A549 (cell line): ENCODE results near the gene RBBP4. TPM values are rescaled to one million over a fixed set of nuclear protein-coding genes. Genes with fewer than 3 reads are reported as not detected.

ENCODE experiments used
- ATAC-seq, 2 experiments: fragments of 200-7000 bp in 1 of 2; fragments of >200 bp in 1 of 2; cut with Nextera tagmentation in 1 of 2; cut with Tn5 transposase in 1 of 2; 3 replicates each; pipeline versions ENCODE4 v1.8.0 to v1.9.1; 2018 to 2020; ENCODE audit warnings: mild to moderate bottlenecking in 1 of 2, moderate library complexity in 1 of 2
- CTCF ChIA-PET: fragments of 300-600 bp; sonication (Branson Sonifier 250); formaldehyde crosslinking; extraction: SDS; loops from one replicate; lab custom pipeline; 2021; ENCODE audit warnings: antibody characterized with exemption, inconsistent platforms; lab: Yijun Ruan, JAX
- POLR2A ChIA-PET: fragments of 350-600 bp; formaldehyde crosslinking; extraction: SDS; loops from one replicate; lab custom pipeline; 2021; ENCODE audit warnings: antibody characterized with exemption, inconsistent platforms; lab: Yijun Ruan, JAX
- DNase-seq, 2 experiments: peaks; one replicate each; pipeline versions ENCODE4 v3.0.0 to v3.0.0-alpha.2; 2011 to 2016; ENCODE audit warnings: low read depth in 1 of 2, low spot score in 1 of 2
- FAIRE-seq: peaks from 2 replicates; lab custom pipeline; 2011; peaks lifted over from hg19 to GRCh38; lab: Jason Lieb, UNC
- H3K27ac ChIP-seq, 2 experiments: fragments of >200 bp; sonication (Bioruptor Twin); formaldehyde crosslinking; 3 replicates each; pipeline ENCODE4 v1.5.1; 2016 to 2017
- H3K4me1 ChIP-seq: fragments of >200 bp; sonication (Bioruptor Twin); formaldehyde crosslinking; 3 replicates; pipeline ENCODE4 v1.6.1; 2016
- H3K4me2 ChIP-seq: fragments of >200 bp; sonication (Bioruptor Twin); formaldehyde crosslinking; 3 replicates; pipeline ENCODE4 v1.6.1; 2016
- H3K4me3 ChIP-seq: fragments of >200 bp; sonication (Bioruptor Twin); formaldehyde crosslinking; 3 replicates; pipeline ENCODE4 v1.5.1; 2016
- H3K9me3 ChIP-seq: fragments of >200 bp; sonication (Bioruptor Twin); formaldehyde crosslinking; 3 replicates; pipeline ENCODE4 v1.6.1; 2016
- BHLHE40 ChIP-seq: IDR thresholded peaks from 2 replicates; pipeline ENCODE4 v1.6.1; 2012; ENCODE audit warnings: low read depth, low read length, inconsistent platforms
- CBX2 ChIP-seq: fragments of 200-600 bp; sonication (generic); IDR thresholded peaks from 2 replicates; pipeline ENCODE4 v1.6.1; 2016; ENCODE audit warnings: low read depth, mild to moderate bottlenecking, borderline replicate concordance
- CEBPB ChIP-seq, 2 experiments: fragments of >200 bp in 1 of 2; sonication (Bioruptor Twin) in 1 of 2; formaldehyde crosslinking in 1 of 2; IDR thresholded peaks; 2 replicates each; pipeline ENCODE4 v1.6.1; 2012 to 2016
- CHD2 ChIP-seq: fragments of 150-350 bp; IDR thresholded peaks from 2 replicates; pipeline ENCODE4 v1.6.1; 2014; ENCODE audit warnings: low read length; ENCODE audit not compliant: partially characterized antibody
- CHD4 ChIP-seq: fragments of 200-600 bp; sonication (generic); IDR thresholded peaks from 2 replicates; pipeline ENCODE4 v1.6.1; 2016; ENCODE audit warnings: antibody characterized with exemption, mild to moderate bottlenecking, borderline replicate concordance
- E2F6 ChIP-seq: IDR thresholded peaks from 2 replicates; pipeline ENCODE4 v1.6.1; 2012; ENCODE audit warnings: low read depth, borderline replicate concordance
- EHMT2 ChIP-seq: fragments of 200-600 bp; sonication (generic); IDR thresholded peaks from 2 replicates; pipeline ENCODE4 v1.6.1; 2016; ENCODE audit warnings: antibody characterized with exemption, low read depth, mild to moderate bottlenecking, moderate library complexity
- ELK1 ChIP-seq: fragments of 150-350 bp; IDR thresholded peaks from 2 replicates; pipeline ENCODE4 v1.6.1; 2014; ENCODE audit warnings: low read depth, mild to moderate bottlenecking, low read length
- EP300 ChIP-seq, 2 experiments: fragments of >200 bp; sonication (Bioruptor Twin); formaldehyde crosslinking; IDR thresholded peaks; 2 replicates in 1 of 2; 3 replicates in 1 of 2; pipeline ENCODE4 v1.6.1; 2016 to 2017
- ESRRA ChIP-seq: fragments of 150-350 bp; IDR thresholded peaks from 2 replicates; pipeline ENCODE4 v1.6.1; 2014; ENCODE audit warnings: mild to moderate bottlenecking, low read length, borderline replicate concordance
- FOSL2 ChIP-seq, 2 experiments: fragments of 450-650 bp in 1 of 2; fragments of >200 bp in 1 of 2; sonication (Bioruptor Twin) in 1 of 2; formaldehyde crosslinking; IDR thresholded peaks; 2 replicates each; pipeline versions ENCODE4 v1.5.0 to v1.6.1; 2016 to 2020; ENCODE audit warnings: mild to moderate bottlenecking in 1 of 2, moderate library complexity in 1 of 2
- FOXS1 ChIP-seq: fragments of 250-450 bp; sonication (Bioruptor Pico); IDR thresholded peaks from 2 replicates; pipeline ENCODE4 v1.5.0; 2020; ENCODE audit warnings: mild to moderate bottlenecking, moderate library complexity
- GATA3 ChIP-seq: IDR thresholded peaks from 2 replicates; pipeline ENCODE4 v1.6.1; 2012; ENCODE audit warnings: borderline replicate concordance
- HDAC2 ChIP-seq: fragments of 200-600 bp; sonication (generic); IDR thresholded peaks from 2 replicates; pipeline ENCODE4 v1.6.1; 2016
- HOXA7 ChIP-seq: fragments of 250-450 bp; sonication (Bioruptor Pico); IDR thresholded peaks from 2 replicates; pipeline ENCODE4 v1.5.0; 2020; ENCODE audit warnings: mild to moderate bottlenecking, moderate library complexity
- HOXB13 ChIP-seq: fragments of 250-450 bp; sonication (Bioruptor Pico); IDR thresholded peaks from 2 replicates; pipeline ENCODE4 v1.5.0; 2020; ENCODE audit warnings: low read depth, mild to moderate bottlenecking, moderate library complexity
- JUN ChIP-seq, 2 experiments: fragments of >200 bp; sonication (Bioruptor Twin); formaldehyde crosslinking; IDR thresholded peaks; 2 replicates in 1 of 2; 3 replicates in 1 of 2; pipeline ENCODE4 v1.6.1; 2016 to 2017
- MAFK ChIP-seq: fragments of 450-650 bp; IDR thresholded peaks from 2 replicates; pipeline ENCODE4 v1.6.1; 2014; ENCODE audit not compliant: partially characterized antibody
- MAZ ChIP-seq: fragments of 150-350 bp; IDR thresholded peaks from 2 replicates; pipeline ENCODE4 v1.6.1; 2014; ENCODE audit warnings: antibody characterized with exemption, low read depth, low read length, borderline replicate concordance
- MYC ChIP-seq: IDR thresholded peaks from 2 replicates; pipeline ENCODE4 v1.6.1; 2012; ENCODE audit warnings: mild to moderate bottlenecking, inconsistent platforms, low read length, improper control_type of control experiment, borderline replicate concordance
- NFE2L2 ChIP-seq: fragments of 150-350 bp; conservative IDR thresholded peaks from 2 replicates; pipeline ENCODE4 v1.6.1; 2014; ENCODE audit warnings: low read length
- NR3C1 ChIP-seq: fragments of >200 bp; sonication (Bioruptor Twin); formaldehyde crosslinking; IDR thresholded peaks from 3 replicates; pipeline ENCODE4 v1.6.1; 2017
- PBX3 ChIP-seq: IDR thresholded peaks from 2 replicates; pipeline ENCODE4 v1.6.1; 2012
- POLR2AphosphoS2 ChIP-seq: conservative IDR thresholded peaks from 2 replicates; pipeline ENCODE4 v1.6.1; 2012; ENCODE audit warnings: low read length, improper control_type of control experiment, inconsistent platforms
- RAD21 ChIP-seq, 2 experiments: fragments of >200 bp in 1 of 2; sonication (Bioruptor Twin) in 1 of 2; formaldehyde crosslinking in 1 of 2; IDR thresholded peaks in 1 of 2; conservative IDR thresholded peaks in 1 of 2; 2 replicates in 1 of 2; 3 replicates in 1 of 2; pipeline ENCODE4 v1.6.1; 2012 to 2018; ENCODE audit warnings: inconsistent platforms in 1 of 2
- RARB ChIP-seq: fragments of 250-450 bp; sonication (Bioruptor Pico); IDR thresholded peaks from 2 replicates; pipeline ENCODE4 v1.8.0; 2021; ENCODE audit warnings: mild to moderate bottlenecking, moderate library complexity
- RCOR1 ChIP-seq: fragments of 150-350 bp; IDR thresholded peaks from 2 replicates; pipeline ENCODE4 v1.6.1; 2014; ENCODE audit warnings: antibody characterized with exemption, low read length, low read depth
- RFX5 ChIP-seq: fragments of 450-650 bp; IDR thresholded peaks from 2 replicates; pipeline ENCODE4 v1.7.1; 2014; ENCODE audit warnings: antibody characterized with exemption, mild to moderate bottlenecking, moderate library complexity
- SMC3 ChIP-seq: fragments of >200 bp; sonication (Bioruptor Twin); formaldehyde crosslinking; IDR thresholded peaks from 3 replicates; pipeline ENCODE4 v1.6.1; 2018; ENCODE audit warnings: inconsistent platforms
- TFCP2L1 ChIP-seq: fragments of 250-450 bp; sonication (Bioruptor Pico); IDR thresholded peaks from 2 replicates; pipeline ENCODE4 v1.5.0; 2021; ENCODE audit warnings: mild to moderate bottlenecking
- TP53 ChIP-seq: fragments of 250-450 bp; sonication (Bioruptor Pico); IDR thresholded peaks from 2 replicates; pipeline ENCODE4 v1.5.0; 2021; ENCODE audit warnings: mild to moderate bottlenecking, moderate library complexity
- ZC3H11A ChIP-seq: fragments of 450-650 bp; IDR thresholded peaks from 2 replicates; pipeline ENCODE4 v1.6.1; 2014; ENCODE audit warnings: antibody characterized with exemption, mild to moderate bottlenecking
- ZFP36 ChIP-seq: fragments of 450-650 bp; IDR thresholded peaks from 2 replicates; pipeline ENCODE4 v1.6.1; 2014; ENCODE audit warnings: borderline replicate concordance; ENCODE audit not compliant: partially characterized antibody
- ZNF302 ChIP-seq: fragments of 250-450 bp; sonication (Bioruptor Pico); IDR thresholded peaks from 2 replicates; pipeline ENCODE4 v1.9.0; 2021; ENCODE audit warnings: inconsistent platforms, mild to moderate bottlenecking, moderate library complexity
- WGBS: methylation state at CpG from one replicate; pipeline ENCODE4 v1.1.6; 2017; ENCODE audit errors: missing lambda C conversion rate; 5-methylcytosine and 5-hydroxymethylcytosine counted together
- polyA minus RNA-seq: library from RNA; depleted of rRNA, polyadenylated mRNA; stranded (reverse); fragments of >200 nt; gene quantifications from 2 replicates; pipeline ENCODE4 v1.2.3, GENCODE V29; 2011; rRNA and poly(A)+ RNA removed
- polyA plus RNA-seq, 4 experiments: library from polyadenylated mRNA; depleted of rRNA in 3 of 4; stranded (reverse); fragments of >200 nt; fragmentation: RNase III in 1 of 4; extraction: RNeasy Plus Mini Kit Qiagen cat#74134 plus additional on column Dnase treatment in 1 of 4; gene quantifications; 2 replicates in 3 of 4; 3 replicates in 1 of 4; pipeline ENCODE4 v1.2.3, GENCODE V29; 2011 to 2017
- TF ChIP-seq, protein P1 (sequence below): fragments of >200 bp; sonication (Bioruptor Twin); formaldehyde crosslinking; IDR thresholded peaks from 2 replicates; pipeline ENCODE4 v1.6.1; 2016
- TF ChIP-seq, protein P2 (sequence below): fragments of 250-450 bp; sonication (Bioruptor Pico); IDR thresholded peaks from 2 replicates; pipeline ENCODE4 v1.5.0; 2021; ENCODE audit warnings: mild to moderate bottlenecking, moderate library complexity, borderline replicate concordance

RBBP4 gene
- 134 and 137 TPM in 2 replicates for polyA plus RNA-seq (2011; rRNA removed)
- 60.0 and 61.5 TPM in 2 replicates for polyA plus RNA-seq (2012; cell fraction: cytosol; rRNA removed)
- polyA plus RNA-seq (2012; cell fraction: nucleus; rRNA removed), result 36.6 and 47.6 TPM in 2 replicates
- polyA plus RNA-seq (2017; fragmentation: RNase III; extraction: RNeasy Plus Mini Kit Qiagen cat#74134 plus additional on column Dnase treatment), result 107 to 109 TPM (median 108 TPM) in 3 replicates
- polyA minus RNA-seq, result 107 and 110 TPM in 2 replicates

GRCh38 chr1:32650752-32651460 is at the start of gene RBBP4:
Gene RBBP4 (plus strand): TSS chr1:32651208. CDS start chr1:32651307, 99 bp downstream.
- WGBS, result 0% methylated on average over 11 of the region's 67 CpGs
- H3K27ac ChIP-seq, result peak within 1 kb of the TSS; percentile 98 to 100
- no peak for FAIRE-seq
- TF ChIP-seq TP53 (CRISPR knock-in tag) (peak; percentile 97), HOXA7 (CRISPR knock-in tag) (peak; percentile 96), TFCP2L1 (peak; percentile 95), NR3C1 (no peak), CBX2 (no peak), ZC3H11A (no peak), ZFP36 (no peak), CHD2 (peak; percentile 72), BHLHE40 (peak; percentile 61; the same call in 1 of the 2 replicates), HDAC2 (no peak), CEBPB (IDR thresholded peaks at IDR 0.05) (no peak), ZNF302 (CRISPR knock-in tag) (peak; percentile 94), JUN (IDR thresholded peaks at IDR 0.05) (peak in 1 of 2 experiments; percentile 67; a peak in 3 of 5 replicates), MAFK (no peak), EP300 (IDR thresholded peaks at IDR 0.05) (no peak), PBX3 (no peak), POLR2AphosphoS2 (no peak), E2F6 (peak; percentile 97), RAD21 (conservative IDR thresholded peaks at IDR 0.05 in 1 of 2, IDR thresholded peaks at IDR 0.05 in 1 of 2) (no peak), CHD4 (no peak), MYC (peak; percentile 18; the same call in 1 of the 2 replicates), ELK1 (no peak), ESRRA (no peak), RFX5 (no peak), GATA3 (no peak), MAZ (no peak), SMC3 (no peak), HOXB13 (CRISPR knock-in tag) (peak; percentile 99), EHMT2 (no peak), RARB (CRISPR knock-in tag) (peak; percentile 78; the same call in 1 of the 2 replicates), FOSL2 (IDR thresholded peaks at IDR 0.05) (no peak), FOSL2 (CRISPR knock-in tag; IDR thresholded peaks at IDR 0.05) (peak; percentile 24; the same call in 1 of the 2 replicates), NFE2L2 (no peak), RCOR1 (no peak), FOXS1 (CRISPR knock-in tag) (peak; percentile 95)
- TF ChIP-seq, protein P1, sequence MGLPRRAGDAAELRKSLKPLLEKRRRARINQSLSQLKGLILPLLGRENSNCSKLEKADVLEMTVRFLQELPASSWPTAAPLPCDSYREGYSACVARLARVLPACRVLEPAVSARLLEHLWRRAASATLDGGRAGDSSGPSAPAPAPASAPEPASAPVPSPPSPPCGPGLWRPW, result no peak
- TF ChIP-seq, protein P2, sequence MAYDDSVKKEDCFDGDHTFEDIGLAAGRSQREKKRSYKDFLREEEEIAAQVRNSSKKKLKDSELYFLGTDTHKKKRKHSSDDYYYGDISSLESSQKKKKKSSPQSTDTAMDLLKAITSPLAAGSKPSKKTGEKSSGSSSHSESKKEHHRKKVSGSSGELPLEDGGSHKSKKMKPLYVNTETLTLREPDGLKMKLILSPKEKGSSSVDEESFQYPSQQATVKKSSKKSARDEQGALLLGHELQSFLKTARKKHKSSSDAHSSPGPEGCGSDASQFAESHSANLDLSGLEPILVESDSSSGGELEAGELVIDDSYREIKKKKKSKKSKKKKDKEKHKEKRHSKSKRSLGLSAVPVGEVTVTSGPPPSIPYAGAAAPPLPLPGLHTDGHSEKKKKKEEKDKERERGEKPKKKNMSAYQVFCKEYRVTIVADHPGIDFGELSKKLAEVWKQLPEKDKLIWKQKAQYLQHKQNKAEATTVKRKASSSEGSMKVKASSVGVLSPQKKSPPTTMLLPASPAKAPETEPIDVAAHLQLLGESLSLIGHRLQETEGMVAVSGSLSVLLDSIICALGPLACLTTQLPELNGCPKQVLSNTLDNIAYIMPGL (CRISPR knock-in tag), result peak; percentile 79; the same call in 1 of the 2 replicates

More at GRCh38 chr1:32650752-32651460, at the start of gene RBBP4:
- Histone ChIP-seq H3K9me3 (no peaks in the 10 kb centered on the region), H3K4me3 (peak within 1 kb of the TSS; percentile 69), H3K4me1 (peaks cover 23% of the 10 kb centered on the region), H3K4me2 (peak within 1 kb of the TSS; percentile 97)
- DNase-seq, result peak; percentile 88 to 96
- ATAC-seq, result peak; percentile 97
- POLR2A ChIA-PET, result interaction anchor here (0.5 to 1.7 kb wide), 17 partner anchors 8 to 257 kb away, joined by 3 to 8 read pairs (median 4); partner anchors contain the start of genes BSDC1 and ZBTB8A
- CTCF ChIA-PET, result interaction anchor here (0.7 to 1.2 kb wide), 2 partner anchors 19 to 61 kb away, joined by 3 read pairs; no protein-coding TSS in a partner anchor
